PC-9 (cell line): ENCODE measurements around the gene ADH7. TPM values are rescaled to one million over a fixed set of nuclear protein-coding genes. Genes with fewer than 3 reads are reported as not detected.

Experiments
- BruUV-seq: library from RNA; stranded (reverse); fragments of 400-500 nt; replicated peaks from 2 replicates; lab custom pipeline; 2021; lab: Mats Ljungman, UMichigan
- CTCF ChIA-PET: fragments of 300-600 bp; sonication (Branson Sonifier 250); formaldehyde crosslinking; loops from one replicate; lab custom pipeline; 2022; ENCODE audit warnings: antibody characterized with exemption; lab: Charles Lee
- POLR2A ChIA-PET: fragments of 300-600 bp; sonication (Branson Sonifier 250); formaldehyde crosslinking; loops from one replicate; lab custom pipeline; 2022; ENCODE audit warnings: antibody characterized with exemption; ENCODE audit not compliant: unreplicated experiment; lab: Charles Lee
- DNase-seq, 2 experiments: peaks; one replicate each; pipeline versions ENCODE4 v3.0.0 to v3.0.0-alpha.2; 2015 to 2022; ENCODE audit warnings: mixed read lengths in 1 of 2
- H2AFZ ChIP-seq: fragments of 200-600 bp; sonication (generic); 2 replicates; pipeline ENCODE4 v1.8.1; 2017; ENCODE audit warnings: antibody characterized with exemption
- H3F3A ChIP-seq: fragments of 200-600 bp; sonication (generic); 2 replicates; pipeline ENCODE4 v1.8.1; 2017; ENCODE audit warnings: antibody characterized with exemption, mild to moderate bottlenecking, low read depth; ENCODE audit not compliant: insufficient read depth
- H3K27ac ChIP-seq: fragments of 200-600 bp; sonication (generic); 2 replicates; pipeline ENCODE4 v1.6.1; 2016; ENCODE audit warnings: mixed run types
- H3K27me3 ChIP-seq: fragments of 200-600 bp; sonication (generic); 2 replicates; pipeline ENCODE4 v1.6.1; 2016; ENCODE audit warnings: low read depth, mixed run types; ENCODE audit not compliant: insufficient read depth
- H3K36me3 ChIP-seq: fragments of 200-600 bp; sonication (generic); 2 replicates; pipeline ENCODE4 v1.6.1; 2016; ENCODE audit warnings: low read depth, mixed run types
- H3K4me1 ChIP-seq: fragments of 200-600 bp; sonication (generic); replicated peaks from 2 replicates; pipeline ENCODE4 v1.6.1; 2016; ENCODE audit warnings: mixed run types; ENCODE audit not compliant: insufficient read depth
- H3K4me2 ChIP-seq: fragments of 200-600 bp; sonication (generic); 2 replicates; pipeline ENCODE4 v1.6.1; 2017; ENCODE audit warnings: mixed run types
- H3K4me3 ChIP-seq: fragments of 200-600 bp; sonication (generic); 2 replicates; pipeline ENCODE4 v1.6.1; 2016; ENCODE audit warnings: mixed run types
- H3K79me2 ChIP-seq: fragments of 200-600 bp; sonication (generic); 2 replicates; pipeline ENCODE4 v1.6.1; 2017; ENCODE audit warnings: low read depth, mixed run types
- H3K9me2 ChIP-seq: fragments of 200-600 bp; sonication (generic); 2 replicates; pipeline ENCODE4 v1.8.1; 2017; ENCODE audit warnings: mild to moderate bottlenecking; ENCODE audit not compliant: insufficient read depth
- H3K9me3 ChIP-seq: fragments of 200-600 bp; sonication (generic); 2 replicates; pipeline ENCODE4 v1.8.1; 2016; ENCODE audit warnings: low read depth; ENCODE audit not compliant: insufficient read depth
- H4K20me1 ChIP-seq: fragments of 200-600 bp; sonication (generic); 2 replicates; pipeline ENCODE4 v1.8.1; 2017; ENCODE audit not compliant: insufficient read depth
- EZH2 ChIP-seq: fragments of 200-600 bp; sonication (generic); IDR thresholded peaks from 2 replicates; pipeline ENCODE4 v1.8.0; 2017; ENCODE audit warnings: antibody characterized with exemption, low read depth
- intact Hi-C: fragments of 100-400 bp; cut with micrococcal nuclease; formaldehyde crosslinking; loops from one replicate; pipeline ENCODE4 v1.10.0; 2022; ENCODE audit not compliant: unreplicated experiment
- total RNA-seq: library from RNA; stranded (reverse); gene quantifications from 2 replicates; pipeline ENCODE4 v1.2.3, GENCODE V29; 2021
- TF ChIP-seq, protein P1 (sequence below): fragments of 200-600 bp; sonication (generic); conservative IDR thresholded peaks from 2 replicates; pipeline ENCODE4 v1.6.1; 2017; ENCODE audit warnings: mixed run types, antibody characterized with exemption, mild to moderate bottlenecking, moderate library complexity

ADH7 gene
- total RNA-seq, 1 experiment from 2014 or later = not detected

DNA sequence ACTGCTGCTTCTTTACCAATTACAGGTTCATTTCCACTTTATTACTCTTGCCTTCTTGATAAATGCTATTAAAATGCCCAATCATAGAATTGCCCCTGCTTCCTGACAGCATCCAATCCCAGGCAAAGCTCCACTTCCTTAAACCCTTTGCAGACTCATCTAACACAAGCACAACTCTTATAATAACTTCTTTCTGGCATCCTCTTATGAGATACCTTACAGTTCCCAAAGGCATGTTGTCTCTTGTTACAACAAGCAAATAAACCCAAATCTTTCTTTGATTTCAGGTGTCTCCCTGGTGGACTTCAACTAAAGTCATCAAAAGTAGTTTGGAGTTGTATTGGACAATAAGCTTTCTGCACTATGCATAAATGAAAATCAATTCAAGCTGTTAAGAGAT, 22.5 kb upstream of the ADH7 start:
- Histone ChIP-seq H3F3A (peaks cover 6% of the 10 kb centered on the region; the same call in 1 of the 2 replicates), H3K4me3 (no peak overlapping the region), H3K36me3 (no peaks in the 10 kb centered on the region), H3K9me3 (peaks cover 5% of the 10 kb centered on the region; the same call in 1 of the 2 replicates), H3K4me1 (peaks cover 14% of the 10 kb centered on the region), H3K4me2 (no peak overlapping the region), H3K27ac (no peak overlapping the region), H4K20me1 (no peaks in the 10 kb centered on the region), H3K79me2 (no peaks in the 10 kb centered on the region), H3K27me3 (no peaks in the 10 kb centered on the region), H2AFZ (no peak overlapping the region), H3K9me2 (no peaks in the 10 kb centered on the region)
- DNase-seq = no peak
- intact Hi-C loops = no loop called here
- POLR2A ChIA-PET = no interaction called here
- TF ChIP-seq, protein P1, sequence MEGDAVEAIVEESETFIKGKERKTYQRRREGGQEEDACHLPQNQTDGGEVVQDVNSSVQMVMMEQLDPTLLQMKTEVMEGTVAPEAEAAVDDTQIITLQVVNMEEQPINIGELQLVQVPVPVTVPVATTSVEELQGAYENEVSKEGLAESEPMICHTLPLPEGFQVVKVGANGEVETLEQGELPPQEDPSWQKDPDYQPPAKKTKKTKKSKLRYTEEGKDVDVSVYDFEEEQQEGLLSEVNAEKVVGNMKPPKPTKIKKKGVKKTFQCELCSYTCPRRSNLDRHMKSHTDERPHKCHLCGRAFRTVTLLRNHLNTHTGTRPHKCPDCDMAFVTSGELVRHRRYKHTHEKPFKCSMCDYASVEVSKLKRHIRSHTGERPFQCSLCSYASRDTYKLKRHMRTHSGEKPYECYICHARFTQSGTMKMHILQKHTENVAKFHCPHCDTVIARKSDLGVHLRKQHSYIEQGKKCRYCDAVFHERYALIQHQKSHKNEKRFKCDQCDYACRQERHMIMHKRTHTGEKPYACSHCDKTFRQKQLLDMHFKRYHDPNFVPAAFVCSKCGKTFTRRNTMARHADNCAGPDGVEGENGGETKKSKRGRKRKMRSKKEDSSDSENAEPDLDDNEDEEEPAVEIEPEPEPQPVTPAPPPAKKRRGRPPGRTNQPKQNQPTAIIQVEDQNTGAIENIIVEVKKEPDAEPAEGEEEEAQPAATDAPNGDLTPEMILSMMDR = no peak
- TF ChIP-seq EZH2 = no peak
- CTCF ChIA-PET = no interaction called here
- no TSS peak for BruUV-seq

DNA sequence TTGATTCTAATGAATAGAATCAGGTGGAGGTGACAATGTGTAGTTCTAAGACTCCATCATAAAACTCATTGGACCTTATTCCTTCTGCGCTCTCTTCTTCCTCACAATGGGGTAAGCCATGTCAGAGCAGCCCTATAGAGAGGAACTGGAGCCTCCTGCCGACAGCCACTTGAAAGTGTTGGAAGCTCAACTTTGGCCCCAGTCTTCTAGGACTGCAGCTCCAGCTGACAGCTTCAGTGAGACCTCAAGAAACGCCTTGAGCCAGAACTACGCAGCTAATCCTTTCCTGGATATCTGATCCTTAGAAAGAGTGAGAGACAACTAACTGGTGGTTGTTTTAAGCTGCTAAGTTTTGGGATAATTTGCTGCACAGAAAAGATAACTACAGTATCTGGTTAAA, 22.1 kb upstream of the ADH7 start:
- Histone ChIP-seq H3K4me3 (no peak overlapping the region), H3K4me1 (peaks cover 14% of the 10 kb centered on the region), H3K9me3 (peaks cover 9% of the 10 kb centered on the region; the same call in 1 of the 2 replicates), H3K27ac (no peak overlapping the region), H3K27me3 (no peaks in the 10 kb centered on the region), H3K4me2 (no peak overlapping the region), H3K79me2 (no peaks in the 10 kb centered on the region), H2AFZ (no peak overlapping the region), H3F3A (peaks cover 6% of the 10 kb centered on the region; the same call in 1 of the 2 replicates), H3K36me3 (no peaks in the 10 kb centered on the region), H3K9me2 (no peaks in the 10 kb centered on the region), H4K20me1 (no peaks in the 10 kb centered on the region)
- intact Hi-C loops = no loop called here
- POLR2A ChIA-PET = no interaction called here
- no peak for TF ChIP-seq EZH2
- no TSS peak for BruUV-seq
- no peak for DNase-seq
- CTCF ChIA-PET = no interaction called here

DNA sequence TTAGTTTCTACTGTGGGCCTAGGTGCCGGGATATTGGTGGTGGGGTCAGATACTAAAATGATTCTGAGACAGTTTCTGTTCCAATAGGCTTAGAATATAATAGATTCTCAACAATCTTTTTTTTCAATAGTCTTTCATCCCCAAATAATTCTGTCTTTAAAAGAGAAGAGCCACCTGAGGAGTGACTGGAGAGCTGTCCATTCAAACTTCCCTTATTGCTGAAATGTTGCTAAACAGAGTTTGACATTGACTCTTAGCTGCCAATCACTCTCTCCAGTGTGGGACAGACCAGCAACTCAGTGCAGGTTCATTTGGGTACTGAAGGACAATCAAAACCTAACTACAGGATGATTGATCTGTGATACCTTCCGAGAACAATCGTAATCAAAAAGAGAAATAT, 12.4 kb upstream of the ADH7 start:
- BruUV-seq = TSS peak; percentile 99
- Histone ChIP-seq H3K9me2 (no peaks in the 10 kb centered on the region), H3K4me3 (peak overlapping the region; percentile 29; the same call in 1 of the 2 replicates), H3F3A (peaks cover 17% of the 10 kb centered on the region; the same call in 1 of the 2 replicates), H4K20me1 (no peaks in the 10 kb centered on the region), H3K4me2 (peak overlapping the region; percentile 52), H2AFZ (peak overlapping the region; percentile 49; the same call in 1 of the 2 replicates), H3K36me3 (peaks cover 11% of the 10 kb centered on the region), H3K27me3 (no peaks in the 10 kb centered on the region), H3K27ac (peak overlapping the region; percentile 99), H3K79me2 (no peaks in the 10 kb centered on the region), H3K9me3 (peaks cover 52% of the 10 kb centered on the region), H3K4me1 (peaks cover 28% of the 10 kb centered on the region)
- no peak for DNase-seq
- intact Hi-C loops = loop anchor here (5.0 kb wide), 1 partner anchor 515 kb away; no protein-coding TSS in a partner anchor
- no peak for TF ChIP-seq EZH2
- TF ChIP-seq, protein P1 = no peak
- ChIA-PET CTCF (no interaction called here), POLR2A (no interaction called here)
